ENCODE data around the gene WDR1.

WDR1 gene

GRCh38 chr4:10109995-10110670 is 6.5 kb downstream of the WDR1 start:
- Histone ChIP-seq H3K36me3 (peaks cover 43 to 73% (median 68%) of the 10 kb centered on the region in 3 donors), H3K4me1 (peaks cover 11 to 100% (median 98%) of the 10 kb centered on the region in 4 donors), H3K9me3 (no peaks in the 10 kb centered on the region), H3K27ac (peak overlapping the region; percentile 95 to 96), H3K4me3 (peak overlapping the region in 1 of 2 donors; percentile 27), H3K27me3 (no peaks in the 10 kb centered on the region)
- intact Hi-C loops (cut with DNase I; ENCODE audit: low total_unique reads), result no loop called here
- no peak for DNase-seq
- no peak for TF ChIP-seq CTCF (IDR thresholded peaks at IDR 0.05)

- Histone ChIP-seq H3K36me3 (peaks cover 34 to 63% (median 58%) of the 10 kb centered on the region in 3 donors), H3K4me3 (peak overlapping the region in 1 of 2 donors; percentile 27), H3K27me3 (no peaks in the 10 kb centered on the region), H3K4me1 (peaks cover 11 to 100% (median 98%) of the 10 kb centered on the region in 4 donors), H3K9me3 (no peaks in the 10 kb centered on the region), H3K27ac (peak overlapping the region; percentile 95 to 96)
- no peak for TF ChIP-seq CTCF (IDR thresholded peaks at IDR 0.05)
- intact Hi-C loops (cut with DNase I; ENCODE audit: low total_unique reads), result no loop called here
- DNase-seq, result no peak
These were observed 7.5 kb downstream of the WDR1 start for GRCh38 chr4:10108818-10109783.

GRCh38 chr4:10108391-10108790 is 8.2 kb downstream of the WDR1 start:
- DNase-seq, result no peak
- peaks cover 27 to 59% (median 54%) of the 10 kb centered on the region in 3 donors for H3K36me3 ChIP-seq
- TF ChIP-seq CTCF (IDR thresholded peaks at IDR 0.05), result no peak
- H3K9me3 ChIP-seq, result no peaks in the 10 kb centered on the region
- peak overlapping the region; percentile 95 to 96 for H3K27ac ChIP-seq
- H3K4me3 ChIP-seq, result peak overlapping the region in 1 of 2 donors; percentile 27
- intact Hi-C loops (cut with DNase I; ENCODE audit: low total_unique reads), result no loop called here
- H3K4me1 ChIP-seq, result peaks cover 11 to 100% (median 98%) of the 10 kb centered on the region in 4 donors
- H3K27me3 ChIP-seq, result no peaks in the 10 kb centered on the region

GRCh38 chr4:10107111-10108091 is 9.2 kb downstream of the WDR1 start:
- intact Hi-C loops (cut with DNase I; ENCODE audit: low total_unique reads), result no loop called here
- peak overlapping the region; percentile 33 to 42 for H3K4me3 ChIP-seq
- no peak for TF ChIP-seq CTCF (IDR thresholded peaks at IDR 0.05)
- H3K27ac ChIP-seq, result peak overlapping the region; percentile 95 to 96
- no peak for DNase-seq
- no peaks in the 10 kb centered on the region for H3K9me3 ChIP-seq
- peaks cover 11 to 100% (median 98%) of the 10 kb centered on the region in 4 donors for H3K4me1 ChIP-seq
- H3K36me3 ChIP-seq, result peaks cover 17 to 58% (median 50%) of the 10 kb centered on the region in 3 donors
- no peaks in the 10 kb centered on the region for H3K27me3 ChIP-seq
